Calu3 (cell line): ENCODE data around the gene PLEKHM1. TPM values are rescaled to one million over a fixed set of nuclear protein-coding genes. Genes with fewer than 3 reads are reported as not detected.
A peak's percentile ranks its signal among the peaks of the same experiment; 100 is the strongest.

Experiments used
- BruUV-seq: library from RNA; stranded (reverse); fragments of 400-500 nt; replicated peaks from 2 replicates; lab custom pipeline; 2021; lab: Mats Ljungman, UMichigan
- CTCF ChIA-PET: fragments of 300-600 bp; sonication (Branson Sonifier 250); formaldehyde crosslinking; loops from one replicate; lab custom pipeline; 2022; ENCODE audit warnings: antibody characterized with exemption; lab: Charles Lee
- DNase-seq: peaks from one replicate; pipeline ENCODE4 v3.0.0; 2022
- H3K27ac Mint-ChIP-seq: one replicate; pipeline ENCODE4 v1.8.0; 2022; ENCODE audit warnings: mixed read lengths; ENCODE audit not compliant: unreplicated experiment
- H3K27me3 Mint-ChIP-seq: one replicate; pipeline ENCODE4 v1.8.0; 2022; ENCODE audit warnings: mixed read lengths; ENCODE audit not compliant: unreplicated experiment
- H3K36me3 Mint-ChIP-seq: one replicate; pipeline ENCODE4 v1.8.0; 2022; ENCODE audit warnings: mild to moderate bottlenecking, moderate library complexity, mixed read lengths; ENCODE audit not compliant: insufficient read depth, unreplicated experiment
- H3K4me1 Mint-ChIP-seq: one replicate; pipeline ENCODE4 v1.8.0; 2022; ENCODE audit warnings: mild to moderate bottlenecking, low read depth, mixed read lengths; ENCODE audit not compliant: unreplicated experiment
- H3K4me3 Mint-ChIP-seq: one replicate; pipeline ENCODE4 v1.8.0; 2022; ENCODE audit warnings: mild to moderate bottlenecking, low read depth, moderate library complexity, mixed read lengths; ENCODE audit not compliant: unreplicated experiment
- H3K9me3 Mint-ChIP-seq: one replicate; pipeline ENCODE4 v1.8.0; 2022; ENCODE audit warnings: low read depth, mixed read lengths; ENCODE audit not compliant: unreplicated experiment
- intact Hi-C: fragments of 100-400 bp; cut with micrococcal nuclease; formaldehyde crosslinking; loops from one replicate; pipeline ENCODE4 v1.10.0; 2022; ENCODE audit not compliant: unreplicated experiment
- total RNA-seq: library from RNA; stranded (reverse); gene quantifications from 2 replicates; pipeline ENCODE4 v1.2.3, GENCODE V29; 2022
- TF ChIP-seq, protein P1 (sequence below): fragments of 200-600 bp; IDR thresholded peaks from one replicate; pipeline ENCODE4 v1.8.0; 2022; ENCODE audit warnings: antibody characterized with exemption; ENCODE audit not compliant: unreplicated experiment

PLEKHM1 gene
- total RNA-seq, 1 experiment from 2014 or later: 82.4 TPM

DNA sequence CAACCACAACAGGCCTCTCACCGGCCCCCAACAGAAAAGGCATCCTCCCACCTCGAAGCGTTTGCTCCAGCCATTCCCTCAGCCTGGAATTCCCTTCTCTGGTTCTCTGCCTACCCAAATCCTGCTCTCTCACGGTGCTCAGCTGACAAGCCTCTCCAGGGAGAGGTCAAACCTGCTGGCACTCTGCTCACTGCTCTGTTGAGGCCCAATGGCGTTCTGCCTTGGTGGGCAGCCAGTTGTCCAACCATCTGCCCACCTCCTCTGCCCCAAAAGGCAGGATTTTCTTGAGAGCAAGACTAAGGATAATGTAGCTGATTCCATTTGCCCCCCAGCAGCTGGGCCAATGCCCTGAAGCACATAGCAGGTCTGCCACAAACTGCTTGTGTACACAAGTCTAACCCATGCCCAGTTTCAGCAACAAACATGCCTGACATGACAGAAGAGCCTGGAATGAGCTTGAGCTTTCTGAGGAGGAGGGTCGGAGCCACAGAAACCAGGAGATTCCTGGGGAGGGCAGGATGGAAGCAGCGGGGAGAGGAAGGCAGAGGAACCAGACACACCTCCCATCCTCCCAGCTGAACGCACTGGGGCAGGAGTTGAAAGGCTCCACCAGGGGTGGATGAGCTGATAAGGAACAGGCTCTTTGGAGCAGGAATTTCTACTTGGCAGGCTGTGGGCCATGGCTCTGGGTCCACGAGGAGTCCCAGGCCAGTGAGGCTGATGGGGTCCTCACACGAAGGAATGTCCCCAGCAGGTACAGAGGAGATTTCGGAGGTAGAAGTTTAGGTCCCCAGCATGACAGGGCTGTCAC lies 81.7 kb downstream of the PLEKHM1 start:
- intact Hi-C loops: no loop called here
- Mint-ChIP-seq H3K36me3 (peaks cover 31% of the 10 kb centered on the region), H3K4me1 (peaks cover 63% of the 10 kb centered on the region), H3K4me3 (no peak overlapping the region), H3K27ac (no peak overlapping the region), H3K9me3 (no peaks in the 10 kb centered on the region), H3K27me3 (no peaks in the 10 kb centered on the region)
- BruUV-seq: no TSS peak
- TF ChIP-seq, protein P1, sequence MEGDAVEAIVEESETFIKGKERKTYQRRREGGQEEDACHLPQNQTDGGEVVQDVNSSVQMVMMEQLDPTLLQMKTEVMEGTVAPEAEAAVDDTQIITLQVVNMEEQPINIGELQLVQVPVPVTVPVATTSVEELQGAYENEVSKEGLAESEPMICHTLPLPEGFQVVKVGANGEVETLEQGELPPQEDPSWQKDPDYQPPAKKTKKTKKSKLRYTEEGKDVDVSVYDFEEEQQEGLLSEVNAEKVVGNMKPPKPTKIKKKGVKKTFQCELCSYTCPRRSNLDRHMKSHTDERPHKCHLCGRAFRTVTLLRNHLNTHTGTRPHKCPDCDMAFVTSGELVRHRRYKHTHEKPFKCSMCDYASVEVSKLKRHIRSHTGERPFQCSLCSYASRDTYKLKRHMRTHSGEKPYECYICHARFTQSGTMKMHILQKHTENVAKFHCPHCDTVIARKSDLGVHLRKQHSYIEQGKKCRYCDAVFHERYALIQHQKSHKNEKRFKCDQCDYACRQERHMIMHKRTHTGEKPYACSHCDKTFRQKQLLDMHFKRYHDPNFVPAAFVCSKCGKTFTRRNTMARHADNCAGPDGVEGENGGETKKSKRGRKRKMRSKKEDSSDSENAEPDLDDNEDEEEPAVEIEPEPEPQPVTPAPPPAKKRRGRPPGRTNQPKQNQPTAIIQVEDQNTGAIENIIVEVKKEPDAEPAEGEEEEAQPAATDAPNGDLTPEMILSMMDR: no peak
- no peak for DNase-seq
- CTCF ChIA-PET: interaction anchor here (0.9 to 2.4 kb wide), 3 partner anchors 17 to 273 kb away, joined by 4 to 20 read pairs (median 4); partner anchors contain the start of gene ACBD4

DNA sequence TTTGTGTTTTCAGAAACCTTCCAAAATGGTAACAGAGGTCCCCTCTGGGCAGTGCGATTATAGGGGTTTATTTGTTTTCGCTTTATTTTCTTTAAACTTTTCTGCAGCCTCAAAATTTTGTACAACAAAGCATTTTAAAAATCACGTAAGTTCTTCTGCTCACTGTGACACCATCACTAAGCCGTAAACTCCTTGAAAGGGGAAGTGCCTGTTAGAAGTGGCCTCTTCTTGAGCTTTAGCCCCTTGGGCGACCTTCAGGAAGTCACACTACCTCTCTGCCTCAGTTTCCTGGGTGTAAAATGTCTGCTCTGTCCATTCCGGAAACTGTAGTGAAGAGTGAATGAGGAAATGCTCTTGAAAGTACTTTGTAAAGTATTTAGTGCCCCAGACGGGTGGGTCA lies 84.4 kb downstream of the PLEKHM1 start:
- Mint-ChIP-seq H3K9me3 (no peaks in the 10 kb centered on the region), H3K27ac (no peak overlapping the region), H3K36me3 (peaks cover 34% of the 10 kb centered on the region), H3K4me1 (peaks cover 41% of the 10 kb centered on the region), H3K4me3 (no peak overlapping the region), H3K27me3 (no peaks in the 10 kb centered on the region)
- CTCF ChIA-PET: interaction anchor here (1.1 to 2.4 kb wide), 2 partner anchors 9 to 20 kb away, joined by 3 to 20 read pairs; no protein-coding TSS in a partner anchor
- intact Hi-C loops: no loop called here
- TF ChIP-seq, protein P1: no peak
- no peak for DNase-seq
- no TSS peak for BruUV-seq

- no peak overlapping the region for H3K27ac Mint-ChIP-seq
- peaks cover 37% of the 10 kb centered on the region for H3K36me3 Mint-ChIP-seq
- CTCF ChIA-PET: interaction anchor here (1.4 kb wide), 1 partner anchor 187 kb away, joined by 4 read pairs; no protein-coding TSS in a partner anchor
- intact Hi-C loops: no loop called here
- no peak for DNase-seq
- no peak overlapping the region for H3K4me3 Mint-ChIP-seq
- TF ChIP-seq, protein P1: no peak
- no peaks in the 10 kb centered on the region for H3K27me3 Mint-ChIP-seq
- no TSS peak for BruUV-seq
- H3K9me3 Mint-ChIP-seq: no peaks in the 10 kb centered on the region
- H3K4me1 Mint-ChIP-seq: peaks cover 35% of the 10 kb centered on the region
These were observed 85.1 kb downstream of the PLEKHM1 start for GRCh38 chr17:45405250-45406086.

DNA sequence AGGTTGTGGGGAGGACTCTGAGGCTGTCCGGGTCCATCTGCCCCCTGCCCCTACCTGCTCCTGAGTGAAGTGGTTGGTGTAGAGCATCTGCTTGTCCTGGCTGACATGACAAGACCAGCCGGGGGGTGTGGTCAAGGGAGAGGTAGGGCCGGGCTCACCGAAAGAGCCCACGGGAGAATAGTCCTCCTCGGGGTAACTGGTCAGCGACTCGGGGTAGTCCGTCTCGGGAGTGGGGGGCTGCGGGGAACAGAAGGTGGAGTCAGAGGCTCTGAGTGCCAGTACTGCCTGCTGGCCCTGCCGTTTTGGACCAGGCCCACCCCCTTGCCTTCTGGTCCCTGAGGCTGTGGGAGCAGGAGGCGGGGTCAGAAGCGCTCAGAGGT lies 85.7 kb downstream of the PLEKHM1 start:
- peaks cover 42% of the 10 kb centered on the region for H3K36me3 Mint-ChIP-seq
- intact Hi-C loops: no loop called here
- DNase-seq: no peak
- H3K4me1 Mint-ChIP-seq: peaks cover 33% of the 10 kb centered on the region
- H3K9me3 Mint-ChIP-seq: no peaks in the 10 kb centered on the region
- H3K4me3 Mint-ChIP-seq: peak overlapping the region; percentile 19
- BruUV-seq: no TSS peak
- no peaks in the 10 kb centered on the region for H3K27me3 Mint-ChIP-seq
- no peak overlapping the region for H3K27ac Mint-ChIP-seq
- CTCF ChIA-PET: interaction anchor here (1.4 kb wide), 1 partner anchor 186 kb away, joined by 4 read pairs; no protein-coding TSS in a partner anchor
- TF ChIP-seq, protein P1: no peak
